Activated CD8-positive, alpha-beta memory T cell treated with anti-CD3 and anti-CD28 coated beads, Interleukin-2, amount 50 U/mL, for 48 hours (primary cell): ENCODE results near the gene SCAMP5.

Experiments used
- DNase-seq: peaks from one replicate; pipeline ENCODE4 v3.0.0-alpha.2; 2020

SCAMP5 gene

GRCh38 chr15:75023181-75023871 lies 28.0 kb downstream of the SCAMP5 start, which contains the start of gene PPCDC:
Gene PPCDC, plus strand, starts transcription at chr15:75023590. Its CDS starts 4,729 bp downstream, at chr15:75028319.
- DNase-seq: peak; percentile 96

GRCh38 chr15:75023872-75024636 lies 28.7 kb downstream of the SCAMP5 start:
- no peak for DNase-seq

- DNase-seq: no peak
Observed at GRCh38 chr15:75025107-75025506, 29.7 kb downstream of the SCAMP5 start.

GRCh38 chr15:75025548-75026260 lies 30.3 kb downstream of the SCAMP5 start:
- DNase-seq: no peak

- no peak for DNase-seq
Observed at GRCh38 chr15:75027551-75027950, 32.2 kb downstream of the SCAMP5 start.

- DNase-seq: no peak
Observed at GRCh38 chr15:75028991-75029377, 33.6 kb downstream of the SCAMP5 start.

- peak; percentile 96 for DNase-seq
Observed at GRCh38 chr15:75029378-75030022, 34.1 kb downstream of the SCAMP5 start.

GRCh38 chr15:75030023-75030413 lies 34.7 kb downstream of the SCAMP5 start:
- no peak for DNase-seq

- no peak for DNase-seq
Observed at GRCh38 chr15:75030424-75030823, 35.1 kb downstream of the SCAMP5 start.

- DNase-seq: no peak
Observed at GRCh38 chr15:75031848-75032247, 36.5 kb downstream of the SCAMP5 start.

- DNase-seq: no peak
Observed at GRCh38 chr15:75032395-75032794, 37.0 kb downstream of the SCAMP5 start.

- no peak for DNase-seq
Observed at GRCh38 chr15:75033809-75034208, 38.4 kb downstream of the SCAMP5 start.

- DNase-seq: no peak
Observed at GRCh38 chr15:75034615-75035014, 39.3 kb downstream of the SCAMP5 start.

- no peak for DNase-seq
Observed at GRCh38 chr15:75036212-75036616, 40.9 kb downstream of the SCAMP5 start.

- no peak for DNase-seq
Observed at GRCh38 chr15:75037685-75038084, 42.3 kb downstream of the SCAMP5 start.

- no peak for DNase-seq
Observed at GRCh38 chr15:75038231-75038630, 42.9 kb downstream of the SCAMP5 start.

- DNase-seq: peak; percentile 82
Observed at GRCh38 chr15:75042730-75043508, 47.6 kb downstream of the SCAMP5 start.

GRCh38 chr15:75043509-75044257 lies 48.3 kb downstream of the SCAMP5 start:
- DNase-seq: no peak

GRCh38 chr15:75044258-75044878 lies 49.0 kb downstream of the SCAMP5 start:
- DNase-seq: no peak

- DNase-seq: no peak
Observed at GRCh38 chr15:75045332-75046015, 50.1 kb downstream of the SCAMP5 start.
